DOHH2 (cell line): Measurements from ENCODE around the gene ZNF622.

Experiments
- H3F3A ChIP-seq: fragments of 200-600 bp; sonication (generic), shearing (Covaris generic); 2 replicates; pipeline ENCODE4 v1.6.0; 2016; ENCODE audit warnings: antibody characterized with exemption, mild to moderate bottlenecking; ENCODE audit not compliant: control insufficient read depth, insufficient read depth
- H3K27ac ChIP-seq: fragments of 200-600 bp; sonication (generic); 2 replicates; pipeline ENCODE4 v1.5.1; 2014; ENCODE audit warnings: low read depth, mild to moderate bottlenecking, low read length, moderate library complexity
- H3K27me3 ChIP-seq: fragments of 200-600 bp; sonication (generic); 2 replicates; pipeline ENCODE4 v1.6.1; 2014; ENCODE audit warnings: mild to moderate bottlenecking, low read length, mixed read lengths; ENCODE audit not compliant: control insufficient read depth
- H3K36me3 ChIP-seq: fragments of 200-600 bp; sonication (generic); 2 replicates; pipeline ENCODE4 v1.6.1; 2014; ENCODE audit warnings: mild to moderate bottlenecking, low read length, moderate library complexity, mixed read lengths; ENCODE audit not compliant: control insufficient read depth
- H3K4me1 ChIP-seq: fragments of 200-600 bp; sonication (generic); 2 replicates; pipeline ENCODE4 v1.6.1; 2014; ENCODE audit warnings: mild to moderate bottlenecking, low read length, mixed read lengths; ENCODE audit not compliant: control insufficient read depth
- H3K4me2 ChIP-seq: fragments of 200-600 bp; sonication (generic); 2 replicates; pipeline ENCODE4 v1.6.0; 2014; ENCODE audit warnings: mild to moderate bottlenecking, low read length, moderate library complexity
- H3K4me3 ChIP-seq: fragments of 200-600 bp; sonication (generic); 2 replicates; pipeline ENCODE4 v1.5.1; 2014; ENCODE audit warnings: mild to moderate bottlenecking, low read length, mixed read lengths
- H3K79me2 ChIP-seq: fragments of 200-600 bp; sonication (generic); 2 replicates; pipeline ENCODE4 v1.6.1; 2014; ENCODE audit warnings: mild to moderate bottlenecking, low read length, mixed read lengths; ENCODE audit not compliant: control insufficient read depth
- H3K9me2 ChIP-seq: fragments of 200-600 bp; sonication (generic); replicated peaks from 2 replicates; pipeline ENCODE4 v1.6.1; 2014; ENCODE audit warnings: mild to moderate bottlenecking, low read length, mixed read lengths; ENCODE audit not compliant: control insufficient read depth
- H3K9me3 ChIP-seq: fragments of 200-600 bp; sonication (generic); 2 replicates; pipeline ENCODE4 v1.6.1; 2014; ENCODE audit warnings: antibody characterized with exemption, low read length, mixed read lengths; ENCODE audit not compliant: control insufficient read depth, insufficient read depth
- H4K20me1 ChIP-seq: fragments of 200-600 bp; sonication (generic); 2 replicates; pipeline ENCODE4 v1.6.0; 2014; ENCODE audit warnings: low read depth, mild to moderate bottlenecking, antibody characterized with exemption, low read length, moderate library complexity; ENCODE audit not compliant: control insufficient read depth, insufficient read depth
- EZH2phosphoT487 ChIP-seq: fragments of 200-600 bp; sonication (generic); IDR thresholded peaks from 2 replicates; pipeline ENCODE4 v1.6.1; 2017; ENCODE audit warnings: borderline replicate concordance, mild to moderate bottlenecking, antibody characterized with exemption, low read length, moderate library complexity, mixed read lengths
- TF ChIP-seq, protein P1 (sequence below): fragments of 200-600 bp; sonication (generic); IDR thresholded peaks from one replicate; pipeline ENCODE4 v1.5.1; 2014; ENCODE audit warnings: antibody characterized with exemption, mild to moderate bottlenecking, low read depth, low read length; ENCODE audit not compliant: poor library complexity, severe bottlenecking

The ZNF622 gene

DNA sequence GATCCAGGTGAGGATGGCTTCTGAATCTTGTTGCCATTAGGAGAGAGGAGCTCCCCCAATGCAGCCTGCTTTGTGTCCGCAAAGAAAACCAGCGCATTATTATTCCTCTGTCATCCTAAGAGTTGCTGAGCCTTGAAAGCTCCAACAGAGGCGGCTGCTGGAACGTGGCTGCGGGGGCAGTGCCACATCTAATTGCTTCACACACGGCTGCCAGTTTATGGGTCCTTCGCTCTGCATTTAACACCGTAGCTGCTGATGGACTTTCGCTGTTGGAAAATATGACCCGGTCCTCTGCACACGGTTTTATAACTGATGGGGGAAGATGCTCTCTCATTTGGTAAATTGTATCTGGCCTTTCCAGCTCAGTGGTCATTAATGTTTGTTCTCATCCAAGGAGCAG, 38.0 kb downstream of the ZNF622 start:
- H3K4me1 ChIP-seq: no peaks in the 10 kb centered on the region
- no peak overlapping the region for H3K4me2 ChIP-seq
- no peaks in the 10 kb centered on the region for H4K20me1 ChIP-seq
- H3K79me2 ChIP-seq: no peaks in the 10 kb centered on the region
- TF ChIP-seq EZH2phosphoT487: no peak
- TF ChIP-seq, protein P1, sequence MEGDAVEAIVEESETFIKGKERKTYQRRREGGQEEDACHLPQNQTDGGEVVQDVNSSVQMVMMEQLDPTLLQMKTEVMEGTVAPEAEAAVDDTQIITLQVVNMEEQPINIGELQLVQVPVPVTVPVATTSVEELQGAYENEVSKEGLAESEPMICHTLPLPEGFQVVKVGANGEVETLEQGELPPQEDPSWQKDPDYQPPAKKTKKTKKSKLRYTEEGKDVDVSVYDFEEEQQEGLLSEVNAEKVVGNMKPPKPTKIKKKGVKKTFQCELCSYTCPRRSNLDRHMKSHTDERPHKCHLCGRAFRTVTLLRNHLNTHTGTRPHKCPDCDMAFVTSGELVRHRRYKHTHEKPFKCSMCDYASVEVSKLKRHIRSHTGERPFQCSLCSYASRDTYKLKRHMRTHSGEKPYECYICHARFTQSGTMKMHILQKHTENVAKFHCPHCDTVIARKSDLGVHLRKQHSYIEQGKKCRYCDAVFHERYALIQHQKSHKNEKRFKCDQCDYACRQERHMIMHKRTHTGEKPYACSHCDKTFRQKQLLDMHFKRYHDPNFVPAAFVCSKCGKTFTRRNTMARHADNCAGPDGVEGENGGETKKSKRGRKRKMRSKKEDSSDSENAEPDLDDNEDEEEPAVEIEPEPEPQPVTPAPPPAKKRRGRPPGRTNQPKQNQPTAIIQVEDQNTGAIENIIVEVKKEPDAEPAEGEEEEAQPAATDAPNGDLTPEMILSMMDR: no peak
- no peaks in the 10 kb centered on the region for H3K9me3 ChIP-seq
- peaks cover 3% of the 10 kb centered on the region; the same call in 1 of the 2 replicates for H3K27me3 ChIP-seq
- no peaks in the 10 kb centered on the region for H3K36me3 ChIP-seq
- no peaks in the 10 kb centered on the region for H3F3A ChIP-seq
- H3K27ac ChIP-seq: no peak overlapping the region
- no peak overlapping the region for H3K4me3 ChIP-seq
- no peaks in the 10 kb centered on the region for H3K9me2 ChIP-seq

DNA sequence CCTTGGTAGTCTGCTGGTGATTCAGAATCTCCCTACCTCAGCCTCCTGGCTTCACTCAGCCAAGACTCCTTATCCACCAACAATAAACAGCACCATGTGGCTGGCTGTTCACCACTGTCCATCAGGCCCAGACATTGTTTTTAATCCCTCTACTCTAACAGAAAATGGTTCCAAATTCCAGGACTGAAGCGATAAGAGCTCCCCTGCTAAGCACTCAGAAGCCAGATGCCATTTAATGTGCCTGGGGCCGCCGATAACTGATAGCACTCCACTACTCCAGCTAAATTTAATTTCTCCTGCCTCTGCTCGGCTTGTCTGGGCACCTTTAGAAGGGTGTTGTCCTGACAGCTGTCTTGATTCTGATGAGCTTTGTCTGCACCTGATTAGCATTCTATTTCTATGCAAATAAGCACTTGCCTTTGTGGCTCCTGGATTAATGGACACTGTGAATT, 47.1 kb downstream of the ZNF622 start:
- no peak overlapping the region for H3K4me2 ChIP-seq
- H3K9me2 ChIP-seq: no peaks in the 10 kb centered on the region
- H3K27me3 ChIP-seq: no peaks in the 10 kb centered on the region
- no peaks in the 10 kb centered on the region for H3K9me3 ChIP-seq
- no peaks in the 10 kb centered on the region for H3K36me3 ChIP-seq
- H3K4me3 ChIP-seq: no peak overlapping the region
- H4K20me1 ChIP-seq: no peaks in the 10 kb centered on the region
- TF ChIP-seq EZH2phosphoT487: no peak
- TF ChIP-seq, protein P1: no peak
- no peaks in the 10 kb centered on the region for H3F3A ChIP-seq
- no peak overlapping the region for H3K27ac ChIP-seq
- H3K4me1 ChIP-seq: no peaks in the 10 kb centered on the region
- H3K79me2 ChIP-seq: no peaks in the 10 kb centered on the region

DNA sequence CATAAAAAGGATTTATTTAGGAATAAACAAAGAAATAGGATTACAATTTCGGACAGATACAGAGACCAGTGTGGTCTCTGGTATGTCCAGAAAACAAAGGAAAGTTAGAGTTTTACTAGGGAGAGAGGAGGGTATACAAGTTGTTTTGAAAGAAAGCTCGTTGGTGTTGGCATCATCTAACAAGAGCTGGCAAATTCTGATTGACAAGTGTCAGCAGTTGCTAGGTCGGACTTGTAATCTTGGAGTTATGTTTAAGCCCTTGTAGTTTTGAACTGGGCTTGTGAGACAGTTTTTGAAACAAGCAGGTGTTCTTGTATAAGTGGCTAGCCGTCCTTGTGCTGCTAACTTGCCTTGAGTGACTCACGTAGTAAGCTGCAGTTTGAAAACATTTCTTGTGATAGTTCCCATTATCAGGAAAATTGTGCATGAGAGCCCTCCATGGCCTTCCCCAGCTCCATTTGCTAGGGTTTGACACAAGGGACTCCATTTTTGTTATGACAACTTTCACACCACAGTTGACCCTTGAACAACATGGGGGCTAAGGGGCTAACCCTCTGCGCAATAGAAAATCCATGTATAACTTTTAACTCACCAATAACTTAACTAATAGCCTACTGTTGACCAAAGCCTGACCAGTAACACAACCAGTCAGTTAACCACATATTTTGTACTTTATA, 48.1 kb downstream of the ZNF622 start:
- TF ChIP-seq, protein P1: no peak
- TF ChIP-seq EZH2phosphoT487: no peak
- H3F3A ChIP-seq: no peaks in the 10 kb centered on the region
- no peaks in the 10 kb centered on the region for H4K20me1 ChIP-seq
- H3K4me2 ChIP-seq: no peak overlapping the region
- H3K4me1 ChIP-seq: no peaks in the 10 kb centered on the region
- no peak overlapping the region for H3K27ac ChIP-seq
- no peaks in the 10 kb centered on the region for H3K36me3 ChIP-seq
- H3K9me3 ChIP-seq: no peaks in the 10 kb centered on the region
- no peaks in the 10 kb centered on the region for H3K27me3 ChIP-seq
- H3K4me3 ChIP-seq: no peak overlapping the region
- no peaks in the 10 kb centered on the region for H3K9me2 ChIP-seq
- no peaks in the 10 kb centered on the region for H3K79me2 ChIP-seq
